GM23338 (cell line): ENCODE measurements around the gene SRSF3. TPM values are rescaled to one million over a fixed set of nuclear protein-coding genes. Genes with fewer than 3 reads are reported as not detected.

Experiments
- ATAC-seq: fragments of 200-7000 bp; cut with Tn5 transposase; 3 replicates; pipeline ENCODE4 v1.9.1; 2020
- DNase-seq: peaks from one replicate; pipeline ENCODE4 v3.0.0-alpha.2; 2015; ENCODE audit warnings: low spot score
- H2AFZ ChIP-seq: fragments of 200-600 bp; sonication (generic); 2 replicates; pipeline ENCODE4 v1.8.0; 2016; ENCODE audit warnings: antibody characterized with exemption, mild to moderate bottlenecking, moderate library complexity
- H3F3A ChIP-seq: fragments of 200-600 bp; sonication (generic); replicated peaks from 2 replicates; pipeline ENCODE4 v1.8.0; 2017; ENCODE audit warnings: antibody characterized with exemption, mixed run types, low read depth
- H3K27ac ChIP-seq: fragments of 200-600 bp; sonication (generic); 2 replicates; pipeline ENCODE4 v1.6.1; 2016; ENCODE audit warnings: low read depth
- H3K27me3 ChIP-seq: fragments of 200-600 bp; sonication (generic); 2 replicates; pipeline ENCODE4 v1.8.0; 2016; ENCODE audit warnings: mild to moderate bottlenecking, mixed run types, moderate library complexity; ENCODE audit not compliant: insufficient read depth
- H3K36me3 ChIP-seq: fragments of 200-600 bp; sonication (generic); 2 replicates; pipeline ENCODE4 v1.8.0; 2016; ENCODE audit warnings: mild to moderate bottlenecking; ENCODE audit not compliant: insufficient read depth
- H3K4me1 ChIP-seq: fragments of 200-600 bp; sonication (generic); 2 replicates; pipeline ENCODE4 v1.8.0; 2016; ENCODE audit warnings: mild to moderate bottlenecking, moderate library complexity; ENCODE audit not compliant: insufficient read depth
- H3K4me2 ChIP-seq: fragments of 200-600 bp; sonication (generic); 2 replicates; pipeline ENCODE4 v1.7.1; 2017; ENCODE audit warnings: mixed run types
- H3K4me3 ChIP-seq: fragments of 200-600 bp; sonication (generic); 2 replicates; pipeline ENCODE4 v1.6.1; 2016; ENCODE audit warnings: mixed run types
- H3K79me2 ChIP-seq: fragments of 200-600 bp; sonication (generic); replicated peaks from 2 replicates; pipeline ENCODE4 v1.8.0; 2017; ENCODE audit warnings: mild to moderate bottlenecking; ENCODE audit not compliant: insufficient read depth
- H3K9me2 ChIP-seq: fragments of 200-600 bp; sonication (generic); 2 replicates; pipeline ENCODE4 v1.8.0; 2017; ENCODE audit not compliant: insufficient read depth
- H4K20me1 ChIP-seq: fragments of 200-600 bp; sonication (generic); replicated peaks from 2 replicates; pipeline ENCODE4 v1.8.0; 2017; ENCODE audit warnings: mild to moderate bottlenecking; ENCODE audit not compliant: insufficient read depth
- H3K27ac Mint-ChIP-seq: 2 replicates; pipeline ENCODE4 v1.8.0; 2020; ENCODE audit warnings: inconsistent platforms, mild to moderate bottlenecking, moderate library complexity, mixed read lengths
- H3K27me3 Mint-ChIP-seq: 3 replicates; pipeline ENCODE4 v1.8.0; 2022; ENCODE audit warnings: low read depth, mild to moderate bottlenecking, moderate library complexity, mixed read lengths, inconsistent platforms; ENCODE audit not compliant: insufficient read depth, poor library complexity
- H3K36me3 Mint-ChIP-seq: 3 replicates; pipeline ENCODE4 v1.8.0; 2021; ENCODE audit warnings: low read depth, mild to moderate bottlenecking, inconsistent platforms, moderate library complexity, mixed read lengths
- H3K4me1 Mint-ChIP-seq: 3 replicates; pipeline ENCODE4 v1.8.0; 2020; ENCODE audit warnings: mild to moderate bottlenecking, inconsistent platforms, mixed read lengths
- H3K4me3 Mint-ChIP-seq: 3 replicates; pipeline ENCODE4 v1.8.0; 2021; ENCODE audit warnings: moderate library complexity, mild to moderate bottlenecking, inconsistent platforms, mixed read lengths
- H3K9me3 Mint-ChIP-seq: 3 replicates; pipeline ENCODE4 v1.8.0; 2020; ENCODE audit warnings: moderate library complexity, mild to moderate bottlenecking, inconsistent platforms, mixed read lengths
- CREB1 ChIP-seq: fragments of 250-450 bp; sonication (Bioruptor Pico); IDR thresholded peaks from 2 replicates; pipeline ENCODE4 v1.5.0; 2020; ENCODE audit warnings: low read depth, mild to moderate bottlenecking, moderate library complexity
- EZH2 ChIP-seq: fragments of 200-600 bp; sonication (generic); IDR thresholded peaks from one replicate; pipeline ENCODE4 v1.8.0; 2017; ENCODE audit warnings: antibody characterized with exemption, mild to moderate bottlenecking, low read depth; ENCODE audit not compliant: unreplicated experiment
- EZH2phosphoT487 ChIP-seq: fragments of 200-600 bp; sonication (generic); IDR thresholded peaks from one replicate; pipeline ENCODE4 v1.8.1; 2018; ENCODE audit warnings: antibody characterized with exemption; ENCODE audit not compliant: unreplicated experiment
- JUNB ChIP-seq: IDR thresholded peaks from one replicate; pipeline ENCODE4 v1.6.1; 2016; ENCODE audit warnings: antibody characterized with exemption; ENCODE audit not compliant: unreplicated experiment
- NANOG ChIP-seq: IDR thresholded peaks from 2 replicates; pipeline ENCODE4 v1.6.1; 2016; ENCODE audit warnings: antibody characterized with exemption, borderline replicate concordance
- POLR2AphosphoS5 ChIP-seq: IDR thresholded peaks from 2 replicates; pipeline ENCODE4 v1.6.1; 2016; ENCODE audit warnings: antibody characterized with exemption, low read depth
- REST ChIP-seq: IDR thresholded peaks from one replicate; pipeline ENCODE4 v1.6.1; 2018; ENCODE audit warnings: antibody characterized with exemption; ENCODE audit not compliant: unreplicated experiment
- STAT1 ChIP-seq: IDR thresholded peaks from one replicate; pipeline ENCODE4 v1.6.1; 2016; ENCODE audit warnings: antibody characterized with exemption; ENCODE audit not compliant: unreplicated experiment
- ZNF114 ChIP-seq: fragments of 250-450 bp; sonication (Bioruptor Pico); IDR thresholded peaks from 2 replicates; pipeline ENCODE4 v1.5.0; 2020; ENCODE audit warnings: mild to moderate bottlenecking, moderate library complexity
- ZNF331 ChIP-seq: fragments of 250-450 bp; sonication (Bioruptor Pico); IDR thresholded peaks from 2 replicates; pipeline ENCODE4 v1.5.0; 2020; ENCODE audit warnings: low read depth, mild to moderate bottlenecking, moderate library complexity
- polyA plus RNA-seq: library from polyadenylated mRNA; unstranded; fragments of >200 nt; fragmentation: Nextera tagmentation; extraction: Ambion mirVana; gene quantifications from 2 replicates; pipeline ENCODE4 v1.2.1, GENCODE V29; 2016
- total RNA-seq: library from RNA; depleted of rRNA; stranded (reverse); fragments of >200 nt; shearing (Covaris generic); gene quantifications from 2 replicates; pipeline ENCODE4 v1.2.3, GENCODE V29; 2014
- TF ChIP-seq, protein P1 (sequence below): IDR thresholded peaks from 2 replicates; pipeline ENCODE4 v1.6.1; 2016; ENCODE audit warnings: antibody characterized with exemption
- TF ChIP-seq, protein P2 (sequence below), 2 experiments: fragments of 200-600 bp in 1 of 2; sonication (generic) in 1 of 2; conservative IDR thresholded peaks; 2 replicates each; pipeline versions ENCODE4 v1.5.1 to v1.6.1; 2016 to 2017; ENCODE audit warnings: antibody characterized with exemption in 2 of 2, low read depth in 2 of 2, mild to moderate bottlenecking in 2 of 2, moderate library complexity in 1 of 2

SRSF3 gene
- total and polyA plus RNA-seq, 2 experiments from 2014 or later: 436 to 655 TPM

DNA sequence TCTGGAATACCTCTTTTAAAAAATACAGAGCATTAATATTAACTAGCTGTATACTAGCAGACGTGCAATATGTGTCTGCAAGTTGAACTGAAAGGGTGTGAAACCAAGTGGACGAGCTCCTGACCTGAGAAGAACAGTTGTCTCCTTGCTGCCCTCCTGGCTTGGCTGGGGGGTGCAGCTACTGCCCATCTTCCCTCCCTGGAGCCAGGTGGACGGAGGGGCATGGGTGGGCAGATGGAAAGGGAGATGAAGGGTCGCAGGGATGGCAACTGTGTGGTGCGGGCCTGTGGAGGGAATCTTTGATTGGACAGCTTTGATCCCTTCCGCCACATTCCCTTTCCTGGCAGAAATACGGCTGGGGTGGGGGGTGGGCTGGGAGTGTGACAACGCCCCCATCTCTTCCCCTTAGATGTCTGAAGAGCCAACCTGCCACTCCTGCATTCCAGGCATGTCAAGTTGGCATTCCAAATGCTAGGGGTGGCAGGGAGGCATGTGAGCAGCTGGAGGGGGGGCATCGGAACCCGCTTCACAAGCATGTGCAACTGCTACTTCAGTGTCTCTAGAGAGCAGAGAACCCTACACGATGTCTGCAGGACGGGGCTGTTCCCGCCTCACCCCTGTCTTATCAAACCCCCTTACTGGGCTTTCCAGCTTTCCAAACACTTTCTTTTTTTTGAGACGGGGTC, 37.3 kb downstream of the SRSF3 start:
- no peak overlapping the region for H3K4me2 ChIP-seq
- H3K9me3 Mint-ChIP-seq: no peaks in the 10 kb centered on the region
- H4K20me1 ChIP-seq: no peaks in the 10 kb centered on the region
- H3K27ac ChIP-seq: no peak overlapping the region
- no peak for TF ChIP-seq ZNF114 (CRISPR knock-in tag)
- no peak for TF ChIP-seq POLR2AphosphoS5
- TF ChIP-seq EZH2: no peak
- no peak overlapping the region for H2AFZ ChIP-seq
- H3K4me3 Mint-ChIP-seq: no peak overlapping the region
- H3K79me2 ChIP-seq: no peaks in the 10 kb centered on the region
- ATAC-seq (no peak; the same call in 2 of the 3 replicates), DNase-seq (no peak)
- H3K4me1 Mint-ChIP-seq: peaks cover 2% of the 10 kb centered on the region; the same call in 1 of the 3 replicates
- H3K27me3 ChIP-seq: no peaks in the 10 kb centered on the region
- no peak overlapping the region for H3K4me3 ChIP-seq
- no peak overlapping the region for H3K27ac Mint-ChIP-seq
- no peaks in the 10 kb centered on the region for H3K9me2 ChIP-seq
- H3K27me3 Mint-ChIP-seq: peaks cover 12% of the 10 kb centered on the region
- no peaks in the 10 kb centered on the region for H3F3A ChIP-seq
- no peaks in the 10 kb centered on the region for H3K36me3 ChIP-seq
- no peaks in the 10 kb centered on the region for H3K4me1 ChIP-seq
- no peaks in the 10 kb centered on the region for H3K36me3 Mint-ChIP-seq

GRCh38 chr6:36633370-36633769, 39.2 kb downstream of the SRSF3 start:
- no peaks in the 10 kb centered on the region for H3K79me2 ChIP-seq
- no peak overlapping the region for H3K27ac ChIP-seq
- H3K4me3 Mint-ChIP-seq: no peak overlapping the region
- H3K4me2 ChIP-seq: no peak overlapping the region
- no peak overlapping the region for H3K27ac Mint-ChIP-seq
- H3K27me3 Mint-ChIP-seq: peaks cover 8% of the 10 kb centered on the region
- H3K36me3 Mint-ChIP-seq: no peaks in the 10 kb centered on the region
- no peak for ATAC-seq
- H3K4me3 ChIP-seq: no peak overlapping the region
- H3F3A ChIP-seq: no peaks in the 10 kb centered on the region
- no peaks in the 10 kb centered on the region for H3K27me3 ChIP-seq
- no peaks in the 10 kb centered on the region for H3K36me3 ChIP-seq
- H2AFZ ChIP-seq: no peak overlapping the region
- peaks cover 9% of the 10 kb centered on the region; the same call in 2 of the 3 replicates for H3K4me1 Mint-ChIP-seq
- DNase-seq: no peak
- no peaks in the 10 kb centered on the region for H3K9me3 Mint-ChIP-seq
- no peaks in the 10 kb centered on the region for H3K9me2 ChIP-seq
- H3K4me1 ChIP-seq: no peaks in the 10 kb centered on the region
- H4K20me1 ChIP-seq: no peaks in the 10 kb centered on the region
- TF ChIP-seq ZNF114 (CRISPR knock-in tag) (no peak), JUNB (no peak), REST (no peak), NANOG (no peak), ZNF331 (CRISPR knock-in tag) (no peak), STAT1 (no peak), EZH2phosphoT487 (no peak), POLR2AphosphoS5 (no peak), CREB1 (no peak)
- TF ChIP-seq, protein P1, sequence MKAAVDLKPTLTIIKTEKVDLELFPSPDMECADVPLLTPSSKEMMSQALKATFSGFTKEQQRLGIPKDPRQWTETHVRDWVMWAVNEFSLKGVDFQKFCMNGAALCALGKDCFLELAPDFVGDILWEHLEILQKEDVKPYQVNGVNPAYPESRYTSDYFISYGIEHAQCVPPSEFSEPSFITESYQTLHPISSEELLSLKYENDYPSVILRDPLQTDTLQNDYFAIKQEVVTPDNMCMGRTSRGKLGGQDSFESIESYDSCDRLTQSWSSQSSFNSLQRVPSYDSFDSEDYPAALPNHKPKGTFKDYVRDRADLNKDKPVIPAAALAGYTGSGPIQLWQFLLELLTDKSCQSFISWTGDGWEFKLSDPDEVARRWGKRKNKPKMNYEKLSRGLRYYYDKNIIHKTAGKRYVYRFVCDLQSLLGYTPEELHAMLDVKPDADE: no peak
- TF ChIP-seq, protein P2, sequence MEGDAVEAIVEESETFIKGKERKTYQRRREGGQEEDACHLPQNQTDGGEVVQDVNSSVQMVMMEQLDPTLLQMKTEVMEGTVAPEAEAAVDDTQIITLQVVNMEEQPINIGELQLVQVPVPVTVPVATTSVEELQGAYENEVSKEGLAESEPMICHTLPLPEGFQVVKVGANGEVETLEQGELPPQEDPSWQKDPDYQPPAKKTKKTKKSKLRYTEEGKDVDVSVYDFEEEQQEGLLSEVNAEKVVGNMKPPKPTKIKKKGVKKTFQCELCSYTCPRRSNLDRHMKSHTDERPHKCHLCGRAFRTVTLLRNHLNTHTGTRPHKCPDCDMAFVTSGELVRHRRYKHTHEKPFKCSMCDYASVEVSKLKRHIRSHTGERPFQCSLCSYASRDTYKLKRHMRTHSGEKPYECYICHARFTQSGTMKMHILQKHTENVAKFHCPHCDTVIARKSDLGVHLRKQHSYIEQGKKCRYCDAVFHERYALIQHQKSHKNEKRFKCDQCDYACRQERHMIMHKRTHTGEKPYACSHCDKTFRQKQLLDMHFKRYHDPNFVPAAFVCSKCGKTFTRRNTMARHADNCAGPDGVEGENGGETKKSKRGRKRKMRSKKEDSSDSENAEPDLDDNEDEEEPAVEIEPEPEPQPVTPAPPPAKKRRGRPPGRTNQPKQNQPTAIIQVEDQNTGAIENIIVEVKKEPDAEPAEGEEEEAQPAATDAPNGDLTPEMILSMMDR (conservative IDR thresholded peaks at IDR 0.05; ENCODE audit: low read depth in 2 of 2): no peak
